PC-9 (cell line): ENCODE data around the gene LHX4. TPM values are rescaled to one million over a fixed set of nuclear protein-coding genes. Genes with fewer than 3 reads are reported as not detected.

Experiments
- BruUV-seq: library from RNA; stranded (reverse); fragments of 400-500 nt; replicated peaks from 2 replicates; lab custom pipeline; 2021; lab: Mats Ljungman, UMichigan
- CTCF ChIA-PET: fragments of 300-600 bp; sonication (Branson Sonifier 250); formaldehyde crosslinking; loops from one replicate; lab custom pipeline; 2022; ENCODE audit warnings: antibody characterized with exemption; lab: Charles Lee
- POLR2A ChIA-PET: fragments of 300-600 bp; sonication (Branson Sonifier 250); formaldehyde crosslinking; loops from one replicate; lab custom pipeline; 2022; ENCODE audit warnings: antibody characterized with exemption; ENCODE audit not compliant: unreplicated experiment; lab: Charles Lee
- DNase-seq, 2 experiments: peaks; one replicate each; pipeline versions ENCODE4 v3.0.0 to v3.0.0-alpha.2; 2015 to 2022; ENCODE audit warnings: mixed read lengths in 1 of 2
- H2AFZ ChIP-seq: fragments of 200-600 bp; sonication (generic); 2 replicates; pipeline ENCODE4 v1.8.1; 2017; ENCODE audit warnings: antibody characterized with exemption
- H3F3A ChIP-seq: fragments of 200-600 bp; sonication (generic); 2 replicates; pipeline ENCODE4 v1.8.1; 2017; ENCODE audit warnings: antibody characterized with exemption, mild to moderate bottlenecking, low read depth; ENCODE audit not compliant: insufficient read depth
- H3K27ac ChIP-seq: fragments of 200-600 bp; sonication (generic); 2 replicates; pipeline ENCODE4 v1.6.1; 2016; ENCODE audit warnings: mixed run types
- H3K27me3 ChIP-seq: fragments of 200-600 bp; sonication (generic); 2 replicates; pipeline ENCODE4 v1.6.1; 2016; ENCODE audit warnings: low read depth, mixed run types; ENCODE audit not compliant: insufficient read depth
- H3K36me3 ChIP-seq: fragments of 200-600 bp; sonication (generic); 2 replicates; pipeline ENCODE4 v1.6.1; 2016; ENCODE audit warnings: low read depth, mixed run types
- H3K4me1 ChIP-seq: fragments of 200-600 bp; sonication (generic); replicated peaks from 2 replicates; pipeline ENCODE4 v1.6.1; 2016; ENCODE audit warnings: mixed run types; ENCODE audit not compliant: insufficient read depth
- H3K4me2 ChIP-seq: fragments of 200-600 bp; sonication (generic); 2 replicates; pipeline ENCODE4 v1.6.1; 2017; ENCODE audit warnings: mixed run types
- H3K4me3 ChIP-seq: fragments of 200-600 bp; sonication (generic); 2 replicates; pipeline ENCODE4 v1.6.1; 2016; ENCODE audit warnings: mixed run types
- H3K79me2 ChIP-seq: fragments of 200-600 bp; sonication (generic); 2 replicates; pipeline ENCODE4 v1.6.1; 2017; ENCODE audit warnings: low read depth, mixed run types
- H3K9me2 ChIP-seq: fragments of 200-600 bp; sonication (generic); 2 replicates; pipeline ENCODE4 v1.8.1; 2017; ENCODE audit warnings: mild to moderate bottlenecking; ENCODE audit not compliant: insufficient read depth
- H3K9me3 ChIP-seq: fragments of 200-600 bp; sonication (generic); 2 replicates; pipeline ENCODE4 v1.8.1; 2016; ENCODE audit warnings: low read depth; ENCODE audit not compliant: insufficient read depth
- H4K20me1 ChIP-seq: fragments of 200-600 bp; sonication (generic); 2 replicates; pipeline ENCODE4 v1.8.1; 2017; ENCODE audit not compliant: insufficient read depth
- CTCF ChIP-seq: fragments of 200-600 bp; sonication (generic); conservative IDR thresholded peaks from 2 replicates; pipeline ENCODE4 v1.6.1; 2017; ENCODE audit warnings: mixed run types, antibody characterized with exemption, mild to moderate bottlenecking, moderate library complexity
- EZH2 ChIP-seq: fragments of 200-600 bp; sonication (generic); IDR thresholded peaks from 2 replicates; pipeline ENCODE4 v1.8.0; 2017; ENCODE audit warnings: antibody characterized with exemption, low read depth
- intact Hi-C: fragments of 100-400 bp; cut with micrococcal nuclease; formaldehyde crosslinking; loops from one replicate; pipeline ENCODE4 v1.10.0; 2022; ENCODE audit not compliant: unreplicated experiment
- total RNA-seq: library from RNA; stranded (reverse); gene quantifications from 2 replicates; pipeline ENCODE4 v1.2.3, GENCODE V29; 2021

LHX4 gene
- total RNA-seq, 1 experiment from 2014 or later: 0.28 TPM

GRCh38 chr1:180194048-180194425, 36.0 kb upstream of the LHX4 start:
- no peaks in the 10 kb centered on the region for H4K20me1 ChIP-seq
- no TSS peak for BruUV-seq
- H2AFZ ChIP-seq: no peak overlapping the region
- intact Hi-C loops: no loop called here
- TF ChIP-seq CTCF (no peak), EZH2 (no peak)
- H3K36me3 ChIP-seq: peaks cover 3% of the 10 kb centered on the region; the same call in 1 of the 2 replicates
- H3K9me2 ChIP-seq: no peaks in the 10 kb centered on the region
- H3K4me2 ChIP-seq: no peak overlapping the region
- no peaks in the 10 kb centered on the region for H3F3A ChIP-seq
- ChIA-PET CTCF (no interaction called here), POLR2A (no interaction called here)
- H3K4me1 ChIP-seq: no peaks in the 10 kb centered on the region
- H3K4me3 ChIP-seq: no peak overlapping the region
- no peak overlapping the region for H3K27ac ChIP-seq
- DNase-seq: no peak
- no peaks in the 10 kb centered on the region for H3K79me2 ChIP-seq
- H3K27me3 ChIP-seq: no peaks in the 10 kb centered on the region
- no peaks in the 10 kb centered on the region for H3K9me3 ChIP-seq

GRCh38 chr1:180194546-180195207, 35.4 kb upstream of the LHX4 start:
- Histone ChIP-seq H3F3A (no peaks in the 10 kb centered on the region), H3K27me3 (no peaks in the 10 kb centered on the region), H3K4me2 (no peak overlapping the region), H3K9me2 (no peaks in the 10 kb centered on the region), H3K79me2 (no peaks in the 10 kb centered on the region), H4K20me1 (no peaks in the 10 kb centered on the region), H3K36me3 (peaks cover under 1% of the 10 kb centered on the region; the same call in 1 of the 2 replicates), H3K27ac (no peak overlapping the region), H2AFZ (no peak overlapping the region), H3K9me3 (no peaks in the 10 kb centered on the region), H3K4me1 (no peaks in the 10 kb centered on the region), H3K4me3 (no peak overlapping the region)
- intact Hi-C loops: no loop called here
- no peak for DNase-seq
- CTCF ChIA-PET: no interaction called here
- no TSS peak for BruUV-seq
- POLR2A ChIA-PET: no interaction called here
- no peak for TF ChIP-seq EZH2
- no peak for TF ChIP-seq CTCF

GRCh38 chr1:180195401-180195800, 34.7 kb upstream of the LHX4 start:
- no peaks in the 10 kb centered on the region for H3K9me2 ChIP-seq
- no peak for DNase-seq
- CTCF ChIA-PET: no interaction called here
- H3K4me3 ChIP-seq: no peak overlapping the region
- no peak overlapping the region for H3K4me2 ChIP-seq
- no peaks in the 10 kb centered on the region for H3K9me3 ChIP-seq
- POLR2A ChIA-PET: no interaction called here
- no peaks in the 10 kb centered on the region for H3F3A ChIP-seq
- intact Hi-C loops: no loop called here
- TF ChIP-seq EZH2 (no peak), CTCF (no peak)
- no peaks in the 10 kb centered on the region for H3K27me3 ChIP-seq
- H3K79me2 ChIP-seq: no peaks in the 10 kb centered on the region
- H2AFZ ChIP-seq: no peak overlapping the region
- H3K4me1 ChIP-seq: no peaks in the 10 kb centered on the region
- no peak overlapping the region for H3K27ac ChIP-seq
- no peaks in the 10 kb centered on the region for H4K20me1 ChIP-seq
- no peaks in the 10 kb centered on the region for H3K36me3 ChIP-seq
- BruUV-seq: no TSS peak
